Loucy (cell line): ENCODE results near the gene WNT2B.

Experiments used
- H2AFZ ChIP-seq: fragments of 200-600 bp; sonication (generic); 2 replicates; pipeline ENCODE4 v1.6.0; 2016; ENCODE audit warnings: antibody characterized with exemption, mild to moderate bottlenecking, low read length, moderate library complexity
- H3F3A ChIP-seq: fragments of 200-600 bp; 2 replicates; pipeline ENCODE4 v1.6.0; 2016; ENCODE audit warnings: antibody characterized with exemption, low read depth, mild to moderate bottlenecking
- H3K27me3 ChIP-seq: fragments of 200-600 bp; sonication (generic); 2 replicates; pipeline ENCODE4 v1.6.1; 2014; ENCODE audit warnings: low read length, mild to moderate bottlenecking; ENCODE audit not compliant: insufficient read depth, poor library complexity, severe bottlenecking
- H3K36me3 ChIP-seq: fragments of 200-600 bp; sonication (generic); 2 replicates; pipeline ENCODE4 v1.6.1; 2016; ENCODE audit warnings: low read length; ENCODE audit not compliant: insufficient read depth
- H3K4me1 ChIP-seq: fragments of 200-600 bp; sonication (generic); 2 replicates; pipeline ENCODE4 v1.5.1; 2014; ENCODE audit warnings: low read length, mild to moderate bottlenecking; ENCODE audit not compliant: insufficient read depth, poor library complexity, severe bottlenecking
- H3K4me2 ChIP-seq: fragments of 200-600 bp; sonication (generic); 2 replicates; pipeline ENCODE4 v1.6.0; 2014; ENCODE audit warnings: antibody characterized with exemption, low read length, low read depth, mild to moderate bottlenecking; ENCODE audit not compliant: poor library complexity, severe bottlenecking
- H3K4me3 ChIP-seq: fragments of 200-600 bp; sonication (generic); 2 replicates; pipeline ENCODE4 v1.5.1; 2014; ENCODE audit warnings: low read length, mild to moderate bottlenecking, mixed read lengths; ENCODE audit not compliant: poor library complexity, severe bottlenecking
- H3K79me2 ChIP-seq: fragments of 200-600 bp; sonication (generic); 2 replicates; pipeline ENCODE4 v1.6.1; 2014; ENCODE audit warnings: low read length; ENCODE audit not compliant: insufficient read depth
- H3K9ac ChIP-seq: fragments of 200-600 bp; sonication (generic); 2 replicates; pipeline ENCODE4 v1.6.0; 2014; ENCODE audit warnings: mild to moderate bottlenecking, low read depth, low read length, moderate library complexity; ENCODE audit not compliant: poor library complexity, severe bottlenecking
- H3K9me2 ChIP-seq: fragments of 200-600 bp; sonication (generic); replicated peaks from 2 replicates; pipeline ENCODE4 v1.6.1; 2016; ENCODE audit warnings: low read depth, low read length, mixed read lengths
- H3K9me3 ChIP-seq: fragments of 200-600 bp; sonication (generic); 2 replicates; pipeline ENCODE4 v1.6.1; 2014; ENCODE audit warnings: mild to moderate bottlenecking, antibody characterized with exemption, low read length, low read depth; ENCODE audit not compliant: insufficient read depth
- H4K20me1 ChIP-seq: fragments of 200-600 bp; sonication (generic); 2 replicates; pipeline ENCODE4 v1.6.0; 2014; ENCODE audit warnings: antibody characterized with exemption, low read length, mild to moderate bottlenecking; ENCODE audit not compliant: insufficient read depth, poor library complexity, severe bottlenecking
- CTCF ChIP-seq: fragments of 200-600 bp; sonication (generic); conservative IDR thresholded peaks from 2 replicates; pipeline ENCODE4 v1.5.1; 2014; ENCODE audit warnings: mild to moderate bottlenecking, antibody characterized with exemption, low read length
- EZH2phosphoT487 ChIP-seq: fragments of 200-600 bp; IDR thresholded peaks from 2 replicates; pipeline ENCODE4 v1.6.1; 2018; ENCODE audit warnings: antibody characterized with exemption, mild to moderate bottlenecking, moderate library complexity, borderline replicate concordance

The WNT2B gene

DNA sequence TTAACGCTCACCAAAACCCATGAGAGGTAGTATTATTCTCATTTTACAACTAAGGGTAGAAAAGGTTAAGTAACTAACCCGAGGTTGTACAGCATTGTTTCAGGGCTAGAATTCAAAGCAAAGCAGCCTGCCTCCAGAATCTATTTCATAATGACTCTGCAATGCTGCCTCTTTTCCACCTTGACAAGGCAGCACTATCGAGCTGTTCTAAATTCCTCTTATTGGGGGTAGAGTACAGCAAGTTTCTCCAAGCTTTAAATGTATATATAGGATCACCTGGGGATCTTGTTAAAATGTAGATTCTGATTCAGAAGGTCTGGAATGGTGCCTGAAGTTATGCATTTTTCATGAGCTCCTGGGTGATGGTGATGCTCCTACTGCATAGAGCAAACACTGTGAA, 30.1 kb downstream of the WNT2B start:
- Histone ChIP-seq H3K9me2 (no peaks in the 10 kb centered on the region), H3F3A (no peaks in the 10 kb centered on the region), H3K36me3 (no peaks in the 10 kb centered on the region), H3K4me3 (no peak overlapping the region), H3K9ac (no peak overlapping the region), H3K4me2 (no peak overlapping the region), H3K9me3 (no peaks in the 10 kb centered on the region), H3K4me1 (no peaks in the 10 kb centered on the region), H4K20me1 (no peaks in the 10 kb centered on the region), H3K79me2 (no peaks in the 10 kb centered on the region), H2AFZ (no peak overlapping the region), H3K27me3 (no peaks in the 10 kb centered on the region)
- TF ChIP-seq EZH2phosphoT487: no peak
- TF ChIP-seq CTCF: no peak

DNA sequence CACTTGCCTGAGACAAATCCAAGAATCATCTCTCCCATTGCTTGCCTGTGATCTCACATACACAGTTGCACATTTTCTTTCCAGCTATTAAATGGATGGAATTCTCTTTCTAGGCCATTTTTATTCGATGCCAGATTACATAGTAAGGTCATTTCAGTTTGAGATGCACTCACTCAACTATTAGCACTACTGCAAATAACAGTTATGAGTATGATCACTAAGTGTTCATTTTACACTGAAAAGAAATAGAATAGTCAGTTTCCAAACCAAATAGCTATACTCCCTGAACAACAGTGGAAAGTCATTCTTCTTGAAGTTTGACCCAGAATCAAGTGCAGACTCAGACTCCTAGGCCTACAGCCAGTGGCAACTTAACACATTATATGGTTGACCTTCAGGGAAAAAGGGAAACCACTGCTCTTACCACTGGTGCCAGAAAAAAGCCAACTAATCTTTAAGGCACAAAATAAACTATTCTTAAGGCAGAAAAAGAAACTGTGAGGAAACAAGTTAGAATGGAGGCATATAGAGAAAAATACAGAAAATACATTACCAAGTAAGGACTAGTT, 31.5 kb downstream of the WNT2B start:
- H3K4me1 ChIP-seq: no peaks in the 10 kb centered on the region
- no peaks in the 10 kb centered on the region for H3K79me2 ChIP-seq
- no peaks in the 10 kb centered on the region for H3F3A ChIP-seq
- H3K27me3 ChIP-seq: no peaks in the 10 kb centered on the region
- no peak overlapping the region for H3K9ac ChIP-seq
- no peak overlapping the region for H2AFZ ChIP-seq
- no peaks in the 10 kb centered on the region for H3K9me2 ChIP-seq
- no peak overlapping the region for H3K4me2 ChIP-seq
- H3K4me3 ChIP-seq: no peak overlapping the region
- no peaks in the 10 kb centered on the region for H4K20me1 ChIP-seq
- no peaks in the 10 kb centered on the region for H3K36me3 ChIP-seq
- no peaks in the 10 kb centered on the region for H3K9me3 ChIP-seq
- TF ChIP-seq CTCF (no peak), EZH2phosphoT487 (no peak)

DNA sequence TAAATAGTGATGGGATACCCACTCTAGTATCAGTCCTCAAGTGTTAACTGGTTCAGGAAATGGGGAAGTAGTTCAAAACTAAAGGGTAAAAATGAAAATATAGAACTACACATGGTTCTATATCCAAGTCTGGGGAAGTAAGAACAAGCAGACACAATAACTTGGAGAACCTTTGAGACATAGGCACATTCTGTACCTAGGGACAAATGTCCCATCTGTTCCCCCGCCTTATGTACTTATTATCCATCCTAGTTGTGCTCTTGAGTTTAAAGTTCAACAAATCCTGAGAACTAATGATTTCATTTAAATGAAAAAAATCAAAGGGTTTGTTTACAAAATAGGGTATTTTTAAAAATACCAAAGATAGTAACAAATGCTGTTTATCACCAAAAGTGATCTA, 32.5 kb downstream of the WNT2B start:
- H3K4me3 ChIP-seq: no peak overlapping the region
- no peaks in the 10 kb centered on the region for H3K36me3 ChIP-seq
- no peaks in the 10 kb centered on the region for H3F3A ChIP-seq
- H3K9ac ChIP-seq: no peak overlapping the region
- H3K4me2 ChIP-seq: no peak overlapping the region
- no peak overlapping the region for H2AFZ ChIP-seq
- no peak for TF ChIP-seq EZH2phosphoT487
- TF ChIP-seq CTCF: no peak
- H4K20me1 ChIP-seq: no peaks in the 10 kb centered on the region
- no peaks in the 10 kb centered on the region for H3K27me3 ChIP-seq
- no peaks in the 10 kb centered on the region for H3K9me2 ChIP-seq
- no peaks in the 10 kb centered on the region for H3K79me2 ChIP-seq
- no peaks in the 10 kb centered on the region for H3K9me3 ChIP-seq
- no peaks in the 10 kb centered on the region for H3K4me1 ChIP-seq
